GM12875 (cell line): ENCODE measurements around the gene RHEBL1.

ENCODE experiments used
- H3K4me3 ChIP-seq: one replicate; pipeline ENCODE4 v1.5.1; 2011; ENCODE audit warnings: low read depth, low read length, control low read depth
- TF ChIP-seq, protein P1 (sequence below): IDR thresholded peaks from 2 replicates; pipeline ENCODE4 v1.5.1; 2011; ENCODE audit warnings: low read depth, mild to moderate bottlenecking, control low read depth, inconsistent platforms, low read length, moderate library complexity, borderline replicate concordance; ENCODE audit not compliant: insufficient read depth

RHEBL1 gene

GRCh38 chr12:49049566-49050224, 20.1 kb downstream of the RHEBL1 start:
- H3K4me3 ChIP-seq, result no peak overlapping the region
- TF ChIP-seq, protein P1, sequence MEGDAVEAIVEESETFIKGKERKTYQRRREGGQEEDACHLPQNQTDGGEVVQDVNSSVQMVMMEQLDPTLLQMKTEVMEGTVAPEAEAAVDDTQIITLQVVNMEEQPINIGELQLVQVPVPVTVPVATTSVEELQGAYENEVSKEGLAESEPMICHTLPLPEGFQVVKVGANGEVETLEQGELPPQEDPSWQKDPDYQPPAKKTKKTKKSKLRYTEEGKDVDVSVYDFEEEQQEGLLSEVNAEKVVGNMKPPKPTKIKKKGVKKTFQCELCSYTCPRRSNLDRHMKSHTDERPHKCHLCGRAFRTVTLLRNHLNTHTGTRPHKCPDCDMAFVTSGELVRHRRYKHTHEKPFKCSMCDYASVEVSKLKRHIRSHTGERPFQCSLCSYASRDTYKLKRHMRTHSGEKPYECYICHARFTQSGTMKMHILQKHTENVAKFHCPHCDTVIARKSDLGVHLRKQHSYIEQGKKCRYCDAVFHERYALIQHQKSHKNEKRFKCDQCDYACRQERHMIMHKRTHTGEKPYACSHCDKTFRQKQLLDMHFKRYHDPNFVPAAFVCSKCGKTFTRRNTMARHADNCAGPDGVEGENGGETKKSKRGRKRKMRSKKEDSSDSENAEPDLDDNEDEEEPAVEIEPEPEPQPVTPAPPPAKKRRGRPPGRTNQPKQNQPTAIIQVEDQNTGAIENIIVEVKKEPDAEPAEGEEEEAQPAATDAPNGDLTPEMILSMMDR, result no peak

- TF ChIP-seq, protein P1, result no peak
- H3K4me3 ChIP-seq, result no peak overlapping the region
Observed at GRCh38 chr12:49048953-49049352, 20.8 kb downstream of the RHEBL1 start.

DNA sequence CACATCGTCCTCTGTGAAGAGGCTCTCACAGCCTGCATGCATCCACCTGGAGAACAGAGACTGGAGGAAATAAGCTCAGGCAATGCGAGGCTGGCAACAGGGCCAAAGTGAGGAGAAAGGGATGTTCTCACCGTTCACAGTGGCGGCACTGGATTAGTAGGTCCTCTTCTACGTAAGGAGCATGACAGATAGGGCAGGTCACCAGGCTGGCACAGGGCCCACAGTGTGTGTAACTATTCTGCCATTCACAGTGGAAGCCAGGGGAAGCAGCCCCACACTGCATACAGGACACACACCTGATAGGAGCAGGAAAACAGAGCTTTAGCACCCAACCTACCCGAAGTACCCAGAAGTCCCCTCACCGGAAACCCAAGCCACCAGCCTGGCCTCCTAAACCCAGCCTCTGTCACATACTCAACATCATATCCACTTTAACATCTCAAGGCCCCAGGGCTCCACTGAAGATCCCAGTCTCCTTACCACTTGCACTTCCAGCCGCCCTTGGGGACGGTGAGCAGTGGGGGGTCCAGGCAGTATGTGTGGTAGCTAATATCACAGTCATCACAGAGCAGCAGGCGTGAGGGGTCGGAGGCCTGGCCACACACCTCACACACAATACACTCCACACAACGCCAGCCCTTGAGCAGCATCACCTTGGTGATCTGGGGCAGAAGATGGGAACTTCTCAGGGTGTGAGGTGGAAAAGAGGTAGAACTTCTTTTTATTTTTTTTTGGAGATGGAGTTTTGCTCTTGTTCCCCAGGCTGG, 23.5 kb downstream of the RHEBL1 start:
- TF ChIP-seq, protein P1, result no peak
- H3K4me3 ChIP-seq, result no peak overlapping the region

- H3K4me3 ChIP-seq, result no peak overlapping the region
- TF ChIP-seq, protein P1, result no peak
Observed at GRCh38 chr12:49044660-49045059, 25.1 kb downstream of the RHEBL1 start.

GRCh38 chr12:49043856-49044258, 25.9 kb downstream of the RHEBL1 start:
- TF ChIP-seq, protein P1, result peak; percentile 87
- H3K4me3 ChIP-seq, result no peak overlapping the region

DNA sequence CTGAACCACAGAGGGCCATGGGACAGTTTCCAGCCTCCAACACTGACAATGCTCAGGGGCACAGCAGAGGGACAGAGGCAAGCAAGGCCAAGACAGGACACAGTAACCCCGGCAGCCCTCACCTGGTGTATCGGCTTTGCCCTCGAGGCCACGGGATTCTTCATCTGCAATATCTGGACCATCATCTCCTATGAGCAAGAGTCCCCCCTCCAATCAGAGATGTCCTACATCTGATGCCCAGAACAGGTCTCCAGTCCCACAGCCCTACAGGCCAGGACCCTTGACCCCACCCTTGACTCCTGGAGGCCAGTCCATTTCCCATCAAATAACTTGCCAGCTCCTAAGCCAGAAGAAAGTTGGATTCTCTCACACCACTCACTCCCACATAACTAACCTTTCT, 26.5 kb downstream of the RHEBL1 start:
- TF ChIP-seq, protein P1, result no peak
- H3K4me3 ChIP-seq, result no peak overlapping the region
